Cardiac muscle cell (in vitro differentiated cells and primary cell): ENCODE data around the gene OR10J5. TPM values are rescaled to one million over a fixed set of nuclear protein-coding genes. Genes with fewer than 3 reads are reported as not detected.
"Not testable (repeated sequence)": the region's sequence is repeated elsewhere in the genome, so short reads cannot be mapped to it uniquely, and the experiment has no call there.

Experiments used
- DNase-seq, 2 donors: peaks; one replicate each; pipeline versions ENCODE4 v3.0.0 to v3.0.0-alpha.2; 2010 to 2017; ENCODE audit warnings: low read depth in 1 of 2, low spot score in 1 of 2
- H3K27ac ChIP-seq: fragments of 200-600 bp; sonication (generic); 2 replicates; pipeline ENCODE4 v1.5.1; 2016
- H3K27me3 ChIP-seq: fragments of 200-600 bp; sonication (generic); 2 replicates; pipeline ENCODE4 v1.6.0; 2016; ENCODE audit warnings: control low read depth
- H3K36me3 ChIP-seq: fragments of 200-600 bp; sonication (generic); 2 replicates; pipeline ENCODE4 v1.5.1; 2016; ENCODE audit warnings: control low read depth
- H3K4me1 ChIP-seq: fragments of 200-600 bp; sonication (generic); 2 replicates; pipeline ENCODE4 v1.8.1; 2017; ENCODE audit warnings: low read depth, mild to moderate bottlenecking, mixed run types
- H3K4me3 ChIP-seq: fragments of 200-600 bp; sonication (generic); 2 replicates; pipeline ENCODE4 v1.5.1; 2016; ENCODE audit warnings: mild to moderate bottlenecking
- H3K9me3 ChIP-seq: fragments of 200-600 bp; sonication (generic); 2 replicates; pipeline ENCODE4 v1.5.1; 2017; ENCODE audit warnings: low read depth, mild to moderate bottlenecking, control low read depth
- polyA plus RNA-seq: library from polyadenylated mRNA; unstranded; fragments of >200 nt; fragmentation: Nextera tagmentation; extraction: Ambion mirVana; gene quantifications from 2 replicates; pipeline ENCODE4 v1.2.1, GENCODE V29; 2016
- total RNA-seq: library from RNA; depleted of rRNA; stranded (reverse); fragments of >200 nt; gene quantifications from 2 replicates; pipeline ENCODE4 v1.2.3, GENCODE V29; 2016
- TF ChIP-seq, protein P1 (sequence below): IDR thresholded peaks from 2 replicates; pipeline ENCODE4 v1.5.1; 2012; ENCODE audit warnings: low read depth, mild to moderate bottlenecking, low read length

The OR10J5 gene
- total and polyA plus RNA-seq, 2 experiments from 2014 or later = not detected

DNA sequence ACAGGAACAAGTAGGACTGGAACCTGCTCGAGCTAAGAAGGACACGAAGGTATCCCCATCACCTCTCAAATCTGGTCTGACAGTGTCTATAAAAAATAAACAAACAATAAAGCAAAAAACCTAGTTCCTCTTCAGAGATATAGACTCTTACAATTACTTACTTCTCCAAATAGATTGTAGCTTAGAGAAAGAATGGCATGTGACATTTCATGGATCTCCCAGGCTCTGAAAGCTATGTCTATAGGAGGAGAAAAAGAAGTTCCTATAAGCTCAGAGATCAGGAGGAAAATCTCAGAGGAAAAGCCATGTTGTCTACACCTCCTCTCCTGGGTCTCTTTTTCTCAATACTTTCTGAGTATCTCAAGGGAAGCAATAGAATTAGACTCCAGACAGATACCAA lies 12.3 kb upstream of the OR10J5 start:
- Histone ChIP-seq H3K4me3 (no peak overlapping the region), H3K27ac (no peak overlapping the region), H3K9me3 (no peaks in the 10 kb centered on the region), H3K4me1 (no peaks in the 10 kb centered on the region), H3K27me3 (no peaks in the 10 kb centered on the region), H3K36me3 (no peaks in the 10 kb centered on the region)
- TF ChIP-seq, protein P1, sequence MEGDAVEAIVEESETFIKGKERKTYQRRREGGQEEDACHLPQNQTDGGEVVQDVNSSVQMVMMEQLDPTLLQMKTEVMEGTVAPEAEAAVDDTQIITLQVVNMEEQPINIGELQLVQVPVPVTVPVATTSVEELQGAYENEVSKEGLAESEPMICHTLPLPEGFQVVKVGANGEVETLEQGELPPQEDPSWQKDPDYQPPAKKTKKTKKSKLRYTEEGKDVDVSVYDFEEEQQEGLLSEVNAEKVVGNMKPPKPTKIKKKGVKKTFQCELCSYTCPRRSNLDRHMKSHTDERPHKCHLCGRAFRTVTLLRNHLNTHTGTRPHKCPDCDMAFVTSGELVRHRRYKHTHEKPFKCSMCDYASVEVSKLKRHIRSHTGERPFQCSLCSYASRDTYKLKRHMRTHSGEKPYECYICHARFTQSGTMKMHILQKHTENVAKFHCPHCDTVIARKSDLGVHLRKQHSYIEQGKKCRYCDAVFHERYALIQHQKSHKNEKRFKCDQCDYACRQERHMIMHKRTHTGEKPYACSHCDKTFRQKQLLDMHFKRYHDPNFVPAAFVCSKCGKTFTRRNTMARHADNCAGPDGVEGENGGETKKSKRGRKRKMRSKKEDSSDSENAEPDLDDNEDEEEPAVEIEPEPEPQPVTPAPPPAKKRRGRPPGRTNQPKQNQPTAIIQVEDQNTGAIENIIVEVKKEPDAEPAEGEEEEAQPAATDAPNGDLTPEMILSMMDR = no peak
- no peak for DNase-seq

DNA sequence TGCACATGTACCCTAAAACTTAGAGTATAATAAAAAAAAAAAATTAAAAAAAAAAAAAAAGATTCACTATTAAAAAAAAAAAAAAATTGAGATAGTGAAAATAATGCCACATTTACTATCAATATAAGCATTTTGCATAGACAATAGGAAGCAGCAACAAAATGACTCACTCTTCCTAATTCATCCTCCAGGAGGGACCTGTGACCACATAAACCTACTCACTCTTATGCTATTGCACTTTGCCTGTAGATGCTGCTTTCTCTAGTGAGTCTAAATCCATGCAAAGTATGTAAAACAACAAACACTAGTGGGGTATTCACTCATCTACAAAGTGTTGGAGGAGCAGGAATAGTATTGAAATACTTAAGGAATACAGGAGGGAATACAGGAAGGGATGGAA lies 2.9 kb downstream of the OR10J5 start:
- no peaks in the 10 kb centered on the region for H3K4me1 ChIP-seq
- H3K9me3 ChIP-seq = no peaks in the 10 kb centered on the region
- TF ChIP-seq, protein P1 = no peak
- DNase-seq = peak in 1 of 2 donors; percentile 6
- H3K4me3 ChIP-seq = no peak overlapping the region
- no peaks in the 10 kb centered on the region for H3K36me3 ChIP-seq
- H3K27me3 ChIP-seq = no peaks in the 10 kb centered on the region
- H3K27ac ChIP-seq = no peak overlapping the region

DNA sequence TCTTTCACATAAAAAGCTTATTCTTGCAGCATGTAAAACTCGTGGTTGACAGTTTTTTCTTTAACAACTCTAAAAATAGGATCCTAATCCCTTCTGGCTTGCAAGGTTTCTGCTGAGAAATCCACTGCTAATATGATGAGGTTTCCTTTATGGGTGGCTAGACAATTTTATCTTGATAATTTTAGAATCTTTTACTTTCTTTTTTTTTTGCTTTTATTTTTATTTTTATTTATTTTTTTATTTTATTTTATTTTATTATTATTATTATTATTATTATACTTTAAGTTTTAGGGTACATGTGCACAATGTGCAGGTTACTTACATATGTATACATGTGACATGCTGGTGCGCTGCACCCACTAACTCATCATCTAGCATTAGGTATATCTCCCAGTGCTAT lies 11.0 kb downstream of the OR10J5 start:
- not testable (repeated sequence) for H3K36me3 ChIP-seq, H3K9me3 ChIP-seq, H3K4me1 ChIP-seq, DNase-seq, H3K27me3 ChIP-seq, H3K27ac ChIP-seq, H3K4me3 ChIP-seq

DNA sequence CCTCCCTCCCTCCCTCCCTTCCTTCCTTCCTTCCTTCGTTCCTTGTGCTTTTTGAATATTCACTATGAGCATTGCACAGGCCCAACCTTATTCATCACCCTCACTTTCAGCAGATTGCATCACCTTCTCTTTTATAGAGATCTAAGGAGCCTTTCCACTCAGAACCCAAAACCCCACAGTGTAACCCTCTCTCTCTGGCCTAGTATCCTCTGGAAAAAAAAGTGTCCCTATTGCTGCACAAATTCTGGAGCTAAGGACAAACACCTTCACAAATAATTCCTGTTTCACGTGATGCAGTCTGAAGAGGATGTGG lies 25.6 kb downstream of the OR10J5 start:
- Histone ChIP-seq H3K36me3 (no peaks in the 10 kb centered on the region), H3K27me3 (no peaks in the 10 kb centered on the region), H3K4me3 (no peak overlapping the region), H3K4me1 (no peaks in the 10 kb centered on the region), H3K27ac (no peak overlapping the region), H3K9me3 (no peaks in the 10 kb centered on the region)
- TF ChIP-seq, protein P1 = no peak
- peak in 1 of 2 donors; percentile 10 for DNase-seq

DNA sequence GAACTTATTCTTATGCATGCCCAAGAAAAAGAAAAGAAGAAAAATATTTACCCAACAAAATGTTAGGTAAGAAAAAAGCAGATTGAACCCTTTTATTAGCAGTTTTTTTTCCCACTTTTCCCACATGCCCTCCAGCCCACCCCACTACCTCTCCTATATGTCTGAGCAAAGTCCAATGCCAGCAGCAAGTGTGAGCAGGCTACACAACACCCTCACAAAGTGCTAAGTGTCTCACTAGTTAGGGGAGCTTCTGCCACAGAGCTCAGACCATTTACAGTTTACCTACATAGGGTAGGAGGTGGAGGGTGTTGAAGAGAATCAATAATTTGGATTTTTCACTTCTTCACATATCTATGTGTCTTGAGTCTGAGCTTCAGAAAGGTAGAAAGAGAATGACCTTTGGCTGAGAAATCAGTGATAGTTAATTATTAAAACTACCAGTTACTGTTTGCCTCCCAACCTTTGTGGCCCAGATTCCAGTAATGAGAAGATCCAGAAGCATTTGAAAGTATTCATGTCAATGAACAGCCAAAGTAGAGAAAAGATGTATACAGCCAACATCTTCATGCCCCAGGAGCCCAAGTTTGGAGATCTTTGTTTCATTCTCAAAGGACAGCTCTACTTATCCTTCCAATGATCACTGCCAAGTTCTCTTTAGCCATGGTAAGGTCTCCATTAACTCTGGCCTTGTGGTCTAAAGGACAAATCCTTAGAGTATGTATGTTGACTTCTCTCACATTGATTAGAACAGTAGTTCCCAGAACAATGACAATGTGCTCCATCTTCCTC lies 26.2 kb downstream of the OR10J5 start:
- no peak overlapping the region for H3K27ac ChIP-seq
- H3K27me3 ChIP-seq = no peaks in the 10 kb centered on the region
- no peak for DNase-seq
- H3K9me3 ChIP-seq = no peaks in the 10 kb centered on the region
- TF ChIP-seq, protein P1 = no peak
- H3K4me3 ChIP-seq = no peak overlapping the region
- no peaks in the 10 kb centered on the region for H3K36me3 ChIP-seq
- no peaks in the 10 kb centered on the region for H3K4me1 ChIP-seq

DNA sequence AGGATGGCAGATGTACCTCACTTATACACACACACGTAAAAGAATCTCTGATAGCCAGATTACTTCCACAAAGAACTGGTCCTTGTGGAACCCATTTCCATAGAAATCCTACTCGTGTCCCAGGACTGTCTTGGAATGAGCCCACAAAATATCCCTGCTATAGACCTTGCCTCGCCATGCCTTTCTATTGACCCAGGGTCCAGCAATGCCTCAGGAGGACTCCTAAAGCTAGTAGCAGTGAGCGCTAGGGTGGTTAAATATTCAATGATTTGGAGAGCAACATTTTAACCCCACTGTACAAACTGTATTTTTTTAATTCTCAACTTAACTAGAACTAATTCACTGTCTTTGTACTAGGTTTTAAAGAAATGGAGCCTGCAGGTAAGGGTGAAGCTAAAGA lies 26.9 kb downstream of the OR10J5 start:
- DNase-seq = no peak
- H3K4me3 ChIP-seq = no peak overlapping the region
- no peaks in the 10 kb centered on the region for H3K9me3 ChIP-seq
- TF ChIP-seq, protein P1 = no peak
- H3K36me3 ChIP-seq = no peaks in the 10 kb centered on the region
- H3K27me3 ChIP-seq = no peaks in the 10 kb centered on the region
- H3K4me1 ChIP-seq = no peaks in the 10 kb centered on the region
- H3K27ac ChIP-seq = no peak overlapping the region
